K562 (cell line): ENCODE results near the gene DTNBP1.

ENCODE experiments used
- CBFB ChIP-seq: sonication (generic); formaldehyde crosslinking; IDR thresholded peaks from 2 replicates; pipeline ENCODE4 v1.4.0; 2020; ENCODE audit warnings: mild to moderate bottlenecking, missing genetic modification reagents
- CC2D1A ChIP-seq: fragments of 450-650 bp; IDR thresholded peaks from 2 replicates; pipeline ENCODE4 v1.6.1; 2017; ENCODE audit warnings: mild to moderate bottlenecking
- EZH2 ChIP-seq: IDR thresholded peaks from 2 replicates; pipeline ENCODE4 v1.6.1; 2012; ENCODE audit warnings: low read depth, mild to moderate bottlenecking, inconsistent platforms, low read length, borderline replicate concordance
- MAX ChIP-seq: sonication (generic); formaldehyde crosslinking; IDR thresholded peaks from 2 replicates; pipeline ENCODE4 v1.9.0; 2022; ENCODE audit warnings: mild to moderate bottlenecking, missing genetic modification reagents
- NCOR1 ChIP-seq: fragments of 450-650 bp; IDR thresholded peaks from 2 replicates; pipeline ENCODE4 v1.6.1; 2016; ENCODE audit warnings: mild to moderate bottlenecking, moderate library complexity
- SIN3A ChIP-seq, 2 experiments: fragments of 150-350 bp in 1 of 2; IDR thresholded peaks; 2 replicates each; pipeline ENCODE4 v1.6.1; 2011 to 2016; ENCODE audit warnings: borderline replicate concordance in 2 of 2, low read depth in 2 of 2, low read length in 2 of 2, mild to moderate bottlenecking in 2 of 2, moderate library complexity in 2 of 2; ENCODE audit not compliant: control insufficient read depth in 1 of 2
- ZNF274 ChIP-seq: IDR thresholded peaks from 2 replicates; pipeline ENCODE4 v1.6.1; 2011; ENCODE audit warnings: low read depth, mild to moderate bottlenecking, low read length, moderate library complexity, borderline replicate concordance
- ZNF696 ChIP-seq: fragments of 250-450 bp; sonication (Bioruptor Pico); conservative IDR thresholded peaks from 2 replicates; pipeline ENCODE4 v1.4.0; 2020; ENCODE audit warnings: mild to moderate bottlenecking, moderate library complexity
- TF ChIP-seq, protein P1 (sequence below): fragments of 150-350 bp; IDR thresholded peaks from 2 replicates; pipeline ENCODE4 v1.6.1; 2014; ENCODE audit warnings: low read depth, mild to moderate bottlenecking, low read length, borderline replicate concordance

GRCh38 chr6:15498640-15499039 is 164.2 kb downstream of the DTNBP1 start:
- TF ChIP-seq MAX (CRISPR knock-in tag) = no peak
- no peak for TF ChIP-seq EZH2
- TF ChIP-seq ZNF274 = no peak
- TF ChIP-seq, protein P1, sequence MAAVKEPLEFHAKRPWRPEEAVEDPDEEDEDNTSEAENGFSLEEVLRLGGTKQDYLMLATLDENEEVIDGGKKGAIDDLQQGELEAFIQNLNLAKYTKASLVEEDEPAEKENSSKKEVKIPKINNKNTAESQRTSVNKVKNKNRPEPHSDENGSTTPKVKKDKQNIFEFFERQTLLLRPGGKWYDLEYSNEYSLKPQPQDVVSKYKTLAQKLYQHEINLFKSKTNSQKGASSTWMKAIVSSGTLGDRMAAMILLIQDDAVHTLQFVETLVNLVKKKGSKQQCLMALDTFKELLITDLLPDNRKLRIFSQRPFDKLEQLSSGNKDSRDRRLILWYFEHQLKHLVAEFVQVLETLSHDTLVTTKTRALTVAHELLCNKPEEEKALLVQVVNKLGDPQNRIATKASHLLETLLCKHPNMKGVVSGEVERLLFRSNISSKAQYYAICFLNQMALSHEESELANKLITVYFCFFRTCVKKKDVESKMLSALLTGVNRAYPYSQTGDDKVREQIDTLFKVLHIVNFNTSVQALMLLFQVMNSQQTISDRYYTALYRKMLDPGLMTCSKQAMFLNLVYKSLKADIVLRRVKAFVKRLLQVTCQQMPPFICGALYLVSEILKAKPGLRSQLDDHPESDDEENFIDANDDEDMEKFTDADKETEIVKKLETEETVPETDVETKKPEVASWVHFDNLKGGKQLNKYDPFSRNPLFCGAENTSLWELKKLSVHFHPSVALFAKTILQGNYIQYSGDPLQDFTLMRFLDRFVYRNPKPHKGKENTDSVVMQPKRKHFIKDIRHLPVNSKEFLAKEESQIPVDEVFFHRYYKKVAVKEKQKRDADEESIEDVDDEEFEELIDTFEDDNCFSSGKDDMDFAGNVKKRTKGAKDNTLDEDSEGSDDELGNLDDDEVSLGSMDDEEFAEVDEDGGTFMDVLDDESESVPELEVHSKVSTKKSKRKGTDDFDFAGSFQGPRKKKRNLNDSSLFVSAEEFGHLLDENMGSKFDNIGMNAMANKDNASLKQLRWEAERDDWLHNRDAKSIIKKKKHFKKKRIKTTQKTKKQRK = no peak
- TF ChIP-seq ZNF696 (CRISPR knock-in tag) = no peak
- no peak for TF ChIP-seq NCOR1
- no peak for TF ChIP-seq SIN3A (IDR thresholded peaks at IDR 0.05; ENCODE audit: borderline replicate concordance in 2 of 2, control insufficient read depth in 1 of 2, low read depth in 2 of 2, low read length in 2 of 2)
- TF ChIP-seq CC2D1A = no peak
- no peak for TF ChIP-seq CBFB (CRISPR knock-in tag)
